H9 (cell line): ENCODE results near the gene MYL2. TPM values are rescaled to one million over a fixed set of nuclear protein-coding genes. Genes with fewer than 3 reads are reported as not detected.

ENCODE experiments used
- DNase-seq: peaks from one replicate; pipeline ENCODE4 v3.0.0-alpha.2; 2017
- H2AFZ ChIP-seq: one replicate; pipeline ENCODE4 v1.6.1; 2013; ENCODE audit warnings: mild to moderate bottlenecking, low read length, control low read depth, moderate library complexity
- H2AK5ac ChIP-seq: 2 replicates; pipeline ENCODE4 v1.6.1; 2013; ENCODE audit warnings: low read length, control low read depth, mixed read lengths; ENCODE audit not compliant: insufficient read length
- H2BK120ac ChIP-seq: one replicate; pipeline ENCODE4 v1.6.1; 2013; ENCODE audit warnings: low read depth, mild to moderate bottlenecking, low read length, control low read depth, inconsistent platforms; ENCODE audit not compliant: poor library complexity, severe bottlenecking
- H2BK12ac ChIP-seq: 2 replicates; pipeline ENCODE4 v1.6.1; 2013; ENCODE audit warnings: low read length, control low read depth, mixed read lengths, low read depth; ENCODE audit not compliant: insufficient read length
- H2BK15ac ChIP-seq: 2 replicates; pipeline ENCODE4 v1.6.1; 2013; ENCODE audit warnings: low read depth, low read length, control low read depth
- H2BK20ac ChIP-seq: one replicate; pipeline ENCODE4 v1.6.1; 2013; ENCODE audit warnings: low read depth, mild to moderate bottlenecking, low read length, control low read depth, inconsistent platforms; ENCODE audit not compliant: poor library complexity, severe bottlenecking
- H2BK5ac ChIP-seq: 2 replicates; pipeline ENCODE4 v1.6.1; 2013; ENCODE audit warnings: low read length, control low read depth, mixed read lengths; ENCODE audit not compliant: insufficient read length
- H3K14ac ChIP-seq: 2 replicates; pipeline ENCODE4 v1.6.1; 2013; ENCODE audit warnings: low read length, control low read depth; ENCODE audit not compliant: insufficient read depth
- H3K18ac ChIP-seq: 2 replicates; pipeline ENCODE4 v1.6.1; 2013; ENCODE audit warnings: low read depth, mild to moderate bottlenecking, mixed read lengths, low read length, control low read depth; ENCODE audit not compliant: insufficient read length
- H3K23ac ChIP-seq: 2 replicates; pipeline ENCODE4 v1.6.1; 2013; ENCODE audit warnings: low read length, control low read depth, mixed read lengths, low read depth; ENCODE audit not compliant: insufficient read length
- H3K23me2 ChIP-seq: 2 replicates; pipeline ENCODE4 v1.6.1; 2013; ENCODE audit warnings: low read depth, mild to moderate bottlenecking, mixed read lengths, low read length, control low read depth; ENCODE audit not compliant: insufficient read length, poor library complexity, severe bottlenecking
- H3K27ac ChIP-seq: 2 replicates; pipeline ENCODE4 v1.5.1; 2013; ENCODE audit warnings: low read length, control low read depth, mixed read lengths, low read depth; ENCODE audit not compliant: insufficient read length
- H3K27me3 ChIP-seq: 2 replicates; pipeline ENCODE4 v1.6.1; 2013; ENCODE audit warnings: low read length, control low read depth, inconsistent platforms; ENCODE audit not compliant: insufficient read depth
- H3K4ac ChIP-seq: 2 replicates; pipeline ENCODE4 v1.6.1; 2013; ENCODE audit warnings: low read depth, mild to moderate bottlenecking, control low read depth, inconsistent platforms, low read length, moderate library complexity
- H3K4me1 ChIP-seq: 2 replicates; pipeline ENCODE4 v1.6.1; 2013; ENCODE audit warnings: low read length, control low read depth, inconsistent platforms; ENCODE audit not compliant: insufficient read depth
- H3K4me2 ChIP-seq: 2 replicates; pipeline ENCODE4 v1.6.1; 2013; ENCODE audit warnings: low read length, control low read depth, mixed read lengths; ENCODE audit not compliant: insufficient read length, insufficient read depth
- H3K56ac ChIP-seq: 2 replicates; pipeline ENCODE4 v1.6.1; 2013; ENCODE audit warnings: low read depth, mild to moderate bottlenecking, mixed read lengths, low read length, control low read depth; ENCODE audit not compliant: insufficient read length
- H3K79me1 ChIP-seq: 2 replicates; pipeline ENCODE4 v1.6.1; 2013; ENCODE audit warnings: low read depth, mild to moderate bottlenecking, moderate library complexity, low read length, control low read depth, inconsistent platforms; ENCODE audit not compliant: insufficient read depth, poor library complexity, severe bottlenecking
- H3K79me2 ChIP-seq: 2 replicates; pipeline ENCODE4 v1.6.1; 2013; ENCODE audit warnings: low read length, control low read depth, inconsistent platforms; ENCODE audit not compliant: insufficient read depth
- H3K9ac ChIP-seq: 2 replicates; pipeline ENCODE4 v1.6.1; 2013; ENCODE audit warnings: low read length, control low read depth, mixed read lengths; ENCODE audit not compliant: insufficient read length; ENCODE audit errors: extremely low read depth
- H3K9me3 ChIP-seq: one replicate; pipeline ENCODE4 v1.6.1; 2013; ENCODE audit warnings: low read depth, low read length, inconsistent platforms; ENCODE audit not compliant: control insufficient read depth
- H3T11ph ChIP-seq: one replicate; pipeline ENCODE4 v1.6.1; 2013; ENCODE audit warnings: mild to moderate bottlenecking, low read length, control low read depth, inconsistent platforms
- H4K20me1 ChIP-seq: one replicate; pipeline ENCODE4 v1.6.1; 2013; ENCODE audit not compliant: control insufficient read depth, insufficient read length, insufficient read depth
- H4K5ac ChIP-seq: 2 replicates; pipeline ENCODE4 v1.6.1; 2013; ENCODE audit warnings: low read depth, mild to moderate bottlenecking, mixed read lengths, low read length, control low read depth; ENCODE audit not compliant: insufficient read length
- H4K8ac ChIP-seq: replicated peaks from 2 replicates; pipeline ENCODE4 v1.6.1; 2013; ENCODE audit warnings: low read length, control low read depth, mixed read lengths, low read depth; ENCODE audit not compliant: insufficient read length
- H4K91ac ChIP-seq: 2 replicates; pipeline ENCODE4 v1.6.1; 2013; ENCODE audit warnings: low read depth, mild to moderate bottlenecking, moderate library complexity, mixed read lengths, low read length, control low read depth; ENCODE audit not compliant: insufficient read length
- H3K27ac Mint-ChIP-seq, 3 experiments: 2 replicates in 2 of 3; 3 replicates in 1 of 3; pipeline ENCODE4 v1.8.0; 2020 to 2021; ENCODE audit warnings: mixed read lengths in 3 of 3, mild to moderate bottlenecking in 1 of 3, moderate library complexity in 1 of 3
- H3K27me3 Mint-ChIP-seq: 2 replicates; pipeline ENCODE4 v1.8.0; 2021; ENCODE audit warnings: low read depth, mild to moderate bottlenecking, moderate library complexity, mixed read lengths
- H3K36me3 Mint-ChIP-seq, 3 experiments: 2 replicates in 2 of 3; 3 replicates in 1 of 3; pipeline ENCODE4 v1.8.0; 2020 to 2021; ENCODE audit warnings: low read depth in 3 of 3, mixed read lengths in 3 of 3; ENCODE audit not compliant: insufficient read depth in 1 of 3
- H3K4me1 Mint-ChIP-seq, 2 experiments: 2 replicates each; pipeline ENCODE4 v1.8.0; 2020; ENCODE audit warnings: mixed read lengths in 2 of 2
- H3K4me3 Mint-ChIP-seq, 2 experiments: 2 replicates in 1 of 2; 3 replicates in 1 of 2; pipeline ENCODE4 v1.8.0; 2020 to 2021; ENCODE audit warnings: mild to moderate bottlenecking in 2 of 2, mixed read lengths in 2 of 2, moderate library complexity in 1 of 2
- H3K9me3 Mint-ChIP-seq, 2 experiments: 2 replicates in 1 of 2; 3 replicates in 1 of 2; pipeline ENCODE4 v1.8.0; 2020; ENCODE audit warnings: mild to moderate bottlenecking in 2 of 2, mixed read lengths in 2 of 2, moderate library complexity in 1 of 2
- CTCF ChIP-seq: fragments of 200-600 bp; sonication (generic); conservative IDR thresholded peaks from 3 replicates; pipeline ENCODE4 v1.8.0; 2021; ENCODE audit warnings: antibody characterized with exemption, mild to moderate bottlenecking
- WGBS: extraction: QIAGEN DNeasy Blood & Tissue Kit; methylation state at CpG from one replicate; pipeline ENCODE4 v1.1.7; 2013; ENCODE audit warnings: missing lambda C conversion rate, low lambda C conversion rate, mixed read lengths; ENCODE audit not compliant: insufficient read length; ENCODE audit errors: extremely low coverage; 5-methylcytosine and 5-hydroxymethylcytosine counted together
- total RNA-seq: library from RNA; stranded (reverse); gene quantifications from 2 replicates; pipeline ENCODE4 v1.2.1, GENCODE V29; 2021

Gene MYL2
- total RNA-seq, 1 experiment from 2014 or later, result not detected

- Histone ChIP-seq H3K9me3 (no peaks in the 10 kb centered on the region), H3K23me2 (no peaks in the 10 kb centered on the region), H2BK20ac (no peak overlapping the region), H3K14ac (no peak overlapping the region), H2AK5ac (no peak overlapping the region), H2BK5ac (no peak overlapping the region), H3K23ac (no peak overlapping the region), H3K4me1 (peaks cover 3% of the 10 kb centered on the region; the same call in 1 of the 2 replicates), H4K91ac (no peak overlapping the region), H3K27me3 (no peaks in the 10 kb centered on the region), H2BK12ac (no peak overlapping the region), H3K56ac (no peak overlapping the region), H3K18ac (no peak overlapping the region), H3K79me2 (no peaks in the 10 kb centered on the region), H2BK120ac (no peak overlapping the region), H2AFZ (no peak overlapping the region), H3K4ac (no peak overlapping the region), H4K20me1 (no peaks in the 10 kb centered on the region), H4K5ac (no peak overlapping the region), H3K27ac (no peak overlapping the region), H3K9ac (no peak overlapping the region), H3K4me2 (no peak overlapping the region), H2BK15ac (no peak overlapping the region), H3T11ph (no peak overlapping the region), H4K8ac (no peak overlapping the region), H3K79me1 (no peaks in the 10 kb centered on the region)
- H3K4me1 Mint-ChIP-seq, result peaks cover 25 to 28% of the 10 kb centered on the region in 2 experiments
- H3K27me3 Mint-ChIP-seq, result peaks cover 2% of the 10 kb centered on the region; the same call in 1 of the 2 replicates
- H3K27ac Mint-ChIP-seq, result no peak overlapping the region
- WGBS, result no CpG with 5 or more reads among the region's 6 CpGs
- DNase-seq, result peak; percentile 4
- H3K9me3 Mint-ChIP-seq, result no peaks in the 10 kb centered on the region
- no peak for TF ChIP-seq CTCF
- no peaks in the 10 kb centered on the region for H3K36me3 Mint-ChIP-seq
- no peak overlapping the region for H3K4me3 Mint-ChIP-seq
Measured at GRCh38 chr12:110927546-110927945, 7.2 kb upstream of the MYL2 start.
